ENCODE results near the gene ZNF366.

The ZNF366 gene

GRCh38 chr5:72539038-72539437 is 31.8 kb upstream of the ZNF366 start:
- in situ Hi-C loops (cut with MboI; ENCODE audit: low sequenced_read_pairs): no loop called here
- Histone ChIP-seq H3K27me3 (ENCODE audit: low read depth) (no peaks in the 10 kb centered on the region), H3K4me1 (peaks cover 11% of the 10 kb centered on the region), H3K36me3 (replicated peaks) (no peaks in the 10 kb centered on the region), H3K9me3 (no peaks in the 10 kb centered on the region), H3K4me3 (no peak overlapping the region)
- no peak for DNase-seq (ENCODE audit: low spot score in 2 of 2)

GRCh38 chr5:72537166-72537565 is 30.0 kb upstream of the ZNF366 start:
- no peaks in the 10 kb centered on the region for H3K9me3 ChIP-seq
- H3K36me3 ChIP-seq (replicated peaks): no peaks in the 10 kb centered on the region
- in situ Hi-C loops (cut with MboI; ENCODE audit: low sequenced_read_pairs): no loop called here
- no peaks in the 10 kb centered on the region for H3K27me3 ChIP-seq (ENCODE audit: low read depth)
- H3K4me1 ChIP-seq: peaks cover 11% of the 10 kb centered on the region
- H3K4me3 ChIP-seq: no peak overlapping the region
- peak; percentile 59 to 89 for DNase-seq (ENCODE audit: low spot score in 2 of 2)

GRCh38 chr5:72531496-72532190 is 24.4 kb upstream of the ZNF366 start:
- Histone ChIP-seq H3K4me1 (no peaks in the 10 kb centered on the region; the same call in 1 of the 2 replicates), H3K4me3 (no peak overlapping the region), H3K27me3 (ENCODE audit: low read depth) (no peaks in the 10 kb centered on the region), H3K9me3 (no peaks in the 10 kb centered on the region), H3K36me3 (replicated peaks) (no peaks in the 10 kb centered on the region)
- in situ Hi-C loops (cut with MboI; ENCODE audit: low sequenced_read_pairs): no loop called here
- DNase-seq (ENCODE audit: low spot score in 2 of 2): no peak

GRCh38 chr5:72530196-72530595 is 23.0 kb upstream of the ZNF366 start:
- in situ Hi-C loops (cut with MboI; ENCODE audit: low sequenced_read_pairs): no loop called here
- no peaks in the 10 kb centered on the region for H3K36me3 ChIP-seq (replicated peaks)
- no peaks in the 10 kb centered on the region for H3K27me3 ChIP-seq (ENCODE audit: low read depth)
- no peak for DNase-seq (ENCODE audit: low spot score in 2 of 2)
- H3K9me3 ChIP-seq: no peaks in the 10 kb centered on the region
- H3K4me1 ChIP-seq: no peaks in the 10 kb centered on the region
- H3K4me3 ChIP-seq: no peak overlapping the region

DNA sequence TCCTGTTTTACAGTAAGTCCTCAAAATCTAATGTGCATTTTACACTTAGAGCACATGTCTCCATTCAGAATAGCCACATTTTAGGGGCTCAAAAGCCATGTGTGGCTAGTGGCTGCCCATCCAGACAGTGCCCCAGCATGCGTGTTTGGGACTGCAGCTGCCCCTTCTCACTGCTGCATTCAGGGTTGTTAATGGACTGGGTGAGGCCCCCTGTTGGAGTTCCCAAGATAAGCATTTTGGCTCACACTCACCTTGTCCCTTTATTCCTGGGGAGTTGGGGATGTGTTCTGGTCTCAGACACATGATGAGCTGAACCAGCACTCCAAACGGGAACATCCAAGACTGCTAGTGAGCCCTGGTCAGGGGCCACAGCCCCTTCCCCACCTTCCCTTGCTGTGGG is 22.2 kb upstream of the ZNF366 start:
- H3K4me3 ChIP-seq: no peak overlapping the region
- in situ Hi-C loops (cut with MboI; ENCODE audit: low sequenced_read_pairs): loop anchor here (5.0 kb wide), 1 partner anchor 162 kb away; no protein-coding TSS in a partner anchor

GRCh38 chr5:72525816-72526215 is 18.6 kb upstream of the ZNF366 start:
- H3K9me3 ChIP-seq: peaks cover 5% of the 10 kb centered on the region; the same call in 1 of the 2 replicates
- no peaks in the 10 kb centered on the region for H3K36me3 ChIP-seq (replicated peaks)
- DNase-seq (ENCODE audit: low spot score in 2 of 2): no peak
- H3K4me1 ChIP-seq: no peaks in the 10 kb centered on the region
- H3K27me3 ChIP-seq (ENCODE audit: low read depth): no peaks in the 10 kb centered on the region
- in situ Hi-C loops (cut with MboI; ENCODE audit: low sequenced_read_pairs): loop anchor here (5.0 kb wide), 1 partner anchor 159 kb away; no protein-coding TSS in a partner anchor
- no peak overlapping the region for H3K4me3 ChIP-seq

More for the DNA sequence above, 22.2 kb upstream of the ZNF366 start:
- no peaks in the 10 kb centered on the region for H3K36me3 ChIP-seq (replicated peaks)
- DNase-seq (ENCODE audit: low spot score in 2 of 2): no peak
- H3K9me3 ChIP-seq: no peaks in the 10 kb centered on the region
- no peaks in the 10 kb centered on the region for H3K27me3 ChIP-seq (ENCODE audit: low read depth)
- no peaks in the 10 kb centered on the region for H3K4me1 ChIP-seq

GRCh38 chr5:72523960-72524582 is 16.9 kb upstream of the ZNF366 start:
- DNase-seq (ENCODE audit: low spot score in 2 of 2): peak; percentile 30 to 60
- Histone ChIP-seq H3K36me3 (replicated peaks) (no peaks in the 10 kb centered on the region), H3K4me1 (no peaks in the 10 kb centered on the region), H3K27me3 (ENCODE audit: low read depth) (no peaks in the 10 kb centered on the region), H3K4me3 (no peak overlapping the region), H3K9me3 (peaks cover 5% of the 10 kb centered on the region; the same call in 1 of the 2 replicates)
- in situ Hi-C loops (cut with MboI; ENCODE audit: low sequenced_read_pairs): no loop called here

- in situ Hi-C loops (cut with MboI; ENCODE audit: low sequenced_read_pairs): no loop called here
- no peak for DNase-seq (ENCODE audit: low spot score in 2 of 2)
- Histone ChIP-seq H3K27me3 (ENCODE audit: low read depth) (no peaks in the 10 kb centered on the region), H3K4me3 (no peak overlapping the region), H3K4me1 (no peaks in the 10 kb centered on the region), H3K9me3 (peaks cover 5% of the 10 kb centered on the region; the same call in 1 of the 2 replicates), H3K36me3 (replicated peaks) (no peaks in the 10 kb centered on the region)
Observed at GRCh38 chr5:72522607-72523006, 15.4 kb upstream of the ZNF366 start.

- H3K27me3 ChIP-seq (ENCODE audit: low read depth): no peaks in the 10 kb centered on the region
- H3K9me3 ChIP-seq: peaks cover 5% of the 10 kb centered on the region; the same call in 1 of the 2 replicates
- no peak overlapping the region for H3K4me3 ChIP-seq
- no peaks in the 10 kb centered on the region for H3K36me3 ChIP-seq (replicated peaks)
- in situ Hi-C loops (cut with MboI; ENCODE audit: low sequenced_read_pairs): no loop called here
- H3K4me1 ChIP-seq: no peaks in the 10 kb centered on the region
- DNase-seq (ENCODE audit: low spot score in 2 of 2): no peak
Observed at GRCh38 chr5:72519111-72519510, 11.9 kb upstream of the ZNF366 start.

- DNase-seq (ENCODE audit: low spot score in 2 of 2): no peak
- Histone ChIP-seq H3K36me3 (replicated peaks) (no peaks in the 10 kb centered on the region), H3K27me3 (ENCODE audit: low read depth) (no peaks in the 10 kb centered on the region), H3K9me3 (peaks cover 5% of the 10 kb centered on the region; the same call in 1 of the 2 replicates), H3K4me3 (no peak overlapping the region), H3K4me1 (no peaks in the 10 kb centered on the region)
- in situ Hi-C loops (cut with MboI; ENCODE audit: low sequenced_read_pairs): no loop called here
Observed at GRCh38 chr5:72518001-72518683, 10.9 kb upstream of the ZNF366 start.

- in situ Hi-C loops (cut with MboI; ENCODE audit: low sequenced_read_pairs): no loop called here
- H3K27me3 ChIP-seq (ENCODE audit: low read depth): no peaks in the 10 kb centered on the region
- H3K4me3 ChIP-seq: no peak overlapping the region
- DNase-seq (ENCODE audit: low spot score in 2 of 2): no peak
- no peaks in the 10 kb centered on the region for H3K4me1 ChIP-seq
- H3K9me3 ChIP-seq: peaks cover 3% of the 10 kb centered on the region; the same call in 1 of the 2 replicates
- no peaks in the 10 kb centered on the region for H3K36me3 ChIP-seq (replicated peaks)
Observed at GRCh38 chr5:72516916-72517315, 9.7 kb upstream of the ZNF366 start.

- Histone ChIP-seq H3K4me3 (no peak overlapping the region), H3K9me3 (no peaks in the 10 kb centered on the region), H3K36me3 (replicated peaks) (no peaks in the 10 kb centered on the region), H3K27me3 (ENCODE audit: low read depth) (no peaks in the 10 kb centered on the region), H3K4me1 (no peaks in the 10 kb centered on the region)
- no peak for DNase-seq (ENCODE audit: low spot score in 2 of 2)
- in situ Hi-C loops (cut with MboI; ENCODE audit: low sequenced_read_pairs): no loop called here
Observed at GRCh38 chr5:72515211-72515610, 8.0 kb upstream of the ZNF366 start.

DNA sequence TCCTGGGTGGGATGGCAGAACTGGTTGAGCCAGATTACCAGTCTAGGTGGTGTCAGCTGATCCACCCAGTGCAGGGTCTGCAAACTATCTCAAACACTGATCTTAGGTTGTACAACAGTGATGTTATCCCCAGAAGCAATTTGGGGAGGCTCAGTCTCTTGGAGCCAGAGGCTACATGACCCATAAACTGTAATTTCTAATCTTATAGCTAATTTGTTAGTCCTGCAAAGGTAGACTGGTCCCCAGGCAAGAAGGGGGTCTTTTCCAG is 5.3 kb upstream of the ZNF366 start:
- Histone ChIP-seq H3K36me3 (replicated peaks) (no peaks in the 10 kb centered on the region), H3K27me3 (ENCODE audit: low read depth) (no peaks in the 10 kb centered on the region), H3K4me3 (no peak overlapping the region), H3K4me1 (no peaks in the 10 kb centered on the region), H3K9me3 (no peaks in the 10 kb centered on the region)
- in situ Hi-C loops (cut with MboI; ENCODE audit: low sequenced_read_pairs): no loop called here
- DNase-seq (ENCODE audit: low spot score in 2 of 2): no peak
